GM12878 (cell line): Measurements from ENCODE around the gene S100A10. TPM values are rescaled to one million over a fixed set of nuclear protein-coding genes. Genes with fewer than 3 reads are reported as not detected.

ENCODE experiments used
- ATAC-seq: fragments of 200-7000 bp; cut with Tn5 transposase; 3 replicates; pipeline ENCODE4 v1.9.1; 2020; ENCODE audit warnings: mild to moderate bottlenecking, moderate library complexity
- BruUV-seq: library from RNA; stranded (reverse); fragments of 400-500 nt; replicated peaks from 2 replicates; lab custom pipeline; 2021; lab: Mats Ljungman, UMichigan
- CTCF ChIA-PET: fragments of 300-600 bp; sonication (Branson Sonifier 250); formaldehyde crosslinking; extraction: SDS; loops from one replicate; lab custom pipeline; 2021; ENCODE audit warnings: inconsistent platforms; lab: Yijun Ruan, JAX
- POLR2A ChIA-PET: fragments of 350-600 bp; formaldehyde crosslinking; extraction: SDS; loops from one replicate; lab custom pipeline; 2021; ENCODE audit warnings: inconsistent platforms; lab: Charles Lee
- RAD21 ChIA-PET: fragments of 300-600 bp; sonication (Branson Sonifier 250); formaldehyde crosslinking; loops from one replicate; lab custom pipeline; 2023; ENCODE audit warnings: antibody characterized with exemption; ENCODE audit not compliant: unreplicated experiment; lab: Charles Lee
- SMC1A ChIA-PET: fragments of 300-600 bp; sonication (Branson Sonifier 250); formaldehyde crosslinking; loops from one replicate; lab custom pipeline; 2023; ENCODE audit not compliant: unreplicated experiment, uncharacterized antibody; lab: Charles Lee
- DNase-seq: peaks from one replicate; pipeline ENCODE4 v3.0.0-alpha.2; 2011; ENCODE audit warnings: low read depth, low spot score
- FAIRE-seq: peaks from 3 replicates; lab custom pipeline; 2011; peaks lifted over from hg19 to GRCh38; lab: Jason Lieb, UNC
- H2AFZ ChIP-seq: 2 replicates; pipeline ENCODE4 v1.6.0; 2011; ENCODE audit warnings: low read depth, low read length, control low read depth; ENCODE audit not compliant: control insufficient read depth
- H3K27ac ChIP-seq: 2 replicates; pipeline ENCODE4 v1.5.1; 2011; ENCODE audit warnings: control low read depth; ENCODE audit not compliant: control insufficient read depth, insufficient read depth
- H3K27me3 ChIP-seq, 2 experiments: replicated peaks in 1 of 2; 2 replicates each; pipeline versions ENCODE4 v1.6.0 to v1.6.1; 2011; ENCODE audit warnings: low read length in 1 of 2; ENCODE audit not compliant: control insufficient read depth in 2 of 2, insufficient read depth in 2 of 2
- H3K36me3 ChIP-seq, 2 experiments: 2 replicates each; pipeline ENCODE4 v1.5.1; 2011; ENCODE audit warnings: low read length in 1 of 2; ENCODE audit not compliant: control insufficient read depth in 2 of 2, insufficient read depth in 2 of 2
- H3K4me1 ChIP-seq: 2 replicates; pipeline ENCODE4 v1.6.1; 2011; ENCODE audit warnings: mild to moderate bottlenecking, low read length, moderate library complexity, mixed read lengths; ENCODE audit not compliant: control insufficient read depth, insufficient read depth
- H3K4me2 ChIP-seq: 2 replicates; pipeline ENCODE4 v1.6.0; 2011; ENCODE audit warnings: control low read depth; ENCODE audit not compliant: control insufficient read depth, insufficient read depth
- H3K4me3 ChIP-seq: fragments of 200-600 bp; sonication (generic); 2 replicates; pipeline ENCODE4 v1.5.1; 2016
- H3K79me2 ChIP-seq: 2 replicates; pipeline ENCODE4 v1.6.0; 2011; ENCODE audit warnings: low read length; ENCODE audit not compliant: control insufficient read depth, insufficient read depth
- H3K9ac ChIP-seq: 2 replicates; pipeline ENCODE4 v1.8.0; 2011; ENCODE audit warnings: low read length, control low read depth, mixed read lengths; ENCODE audit not compliant: control insufficient read depth, insufficient read depth
- H3K9me3 ChIP-seq: replicated peaks from 3 replicates; pipeline ENCODE4 v1.5.1; 2011; ENCODE audit warnings: mild to moderate bottlenecking, low read length; ENCODE audit not compliant: control insufficient read depth, insufficient read depth
- H4K20me1 ChIP-seq: 2 replicates; pipeline ENCODE4 v1.6.0; 2011; ENCODE audit not compliant: control insufficient read depth, insufficient read depth
- ATF7 ChIP-seq: fragments of 450-650 bp; IDR thresholded peaks from 2 replicates; pipeline ENCODE4 v1.6.1; 2016; ENCODE audit warnings: low read depth, mild to moderate bottlenecking
- ESRRA ChIP-seq: IDR thresholded peaks from 2 replicates; pipeline ENCODE4 v1.6.1; 2012; ENCODE audit warnings: mild to moderate bottlenecking, low read length, improper control_type of control experiment
- ETV6 ChIP-seq, 2 experiments: fragments of 450-650 bp in 1 of 2; IDR thresholded peaks in 1 of 2; conservative IDR thresholded peaks in 1 of 2; 2 replicates each; pipeline ENCODE4 v1.6.1; 2014; ENCODE audit warnings: antibody characterized with exemption in 1 of 2, borderline replicate concordance in 1 of 2, low read depth in 1 of 2, mild to moderate bottlenecking in 1 of 2, moderate library complexity in 1 of 2
- HDAC6 ChIP-seq: fragments of 200-600 bp; sonication (generic); IDR thresholded peaks from one replicate; pipeline ENCODE4 v1.8.0; 2017; ENCODE audit warnings: antibody characterized with exemption; ENCODE audit not compliant: unreplicated experiment
- JUND ChIP-seq: IDR thresholded peaks from 2 replicates; pipeline ENCODE4 v1.6.1; 2012; ENCODE audit warnings: low read depth, mild to moderate bottlenecking, low read length, improper control_type of control experiment, moderate library complexity
- LARP7 ChIP-seq: fragments of 450-650 bp; IDR thresholded peaks from 2 replicates; pipeline ENCODE4 v1.6.1; 2017; ENCODE audit warnings: mild to moderate bottlenecking
- NFYA ChIP-seq: IDR thresholded peaks from 2 replicates; pipeline ENCODE4 v1.6.1; 2011; ENCODE audit warnings: low read depth, mild to moderate bottlenecking, low read length, improper control_type of control experiment, borderline replicate concordance
- NR2F1 ChIP-seq: fragments of 450-650 bp; conservative IDR thresholded peaks from 2 replicates; pipeline ENCODE4 v1.6.1; 2017; ENCODE audit warnings: mild to moderate bottlenecking
- NRF1 ChIP-seq: conservative IDR thresholded peaks from 2 replicates; pipeline ENCODE4 v1.6.1; 2011; ENCODE audit warnings: mild to moderate bottlenecking, low read depth, low read length, improper control_type of control experiment
- PAX8 ChIP-seq: fragments of 450-650 bp; IDR thresholded peaks from 2 replicates; pipeline ENCODE4 v1.6.1; 2017; ENCODE audit warnings: mild to moderate bottlenecking, moderate library complexity
- SMC3 ChIP-seq: IDR thresholded peaks from 2 replicates; pipeline ENCODE4 v1.6.1; 2011; ENCODE audit warnings: low read length, improper control_type of control experiment, borderline replicate concordance
- ZNF274 ChIP-seq: IDR thresholded peaks from one replicate; pipeline ENCODE4 v1.8.0; 2011; ENCODE audit not compliant: insufficient read length, insufficient read depth
- ZZZ3 ChIP-seq: IDR thresholded peaks from 2 replicates; pipeline ENCODE4 v1.6.1; 2011; ENCODE audit warnings: low read depth; ENCODE audit not compliant: control insufficient read depth, insufficient read length
- WGBS: methylation state at CpG from one replicate; pipeline ENCODE4 v1.1.6; 2016; ENCODE audit warnings: low lambda C conversion rate; ENCODE audit not compliant: insufficient replicate concordance, insufficient coverage; ENCODE audit errors: missing lambda C conversion rate; 5-methylcytosine and 5-hydroxymethylcytosine counted together
- in situ Hi-C: fragments of 300-500 bp; cut with MboI; formaldehyde crosslinking; loops from 9 replicates; pipeline ENCODE4 v1.14.3; 2018; ENCODE audit warnings: mixed read lengths
- intact Hi-C: fragments of 100-400 bp; cut with micrococcal nuclease; formaldehyde crosslinking; loops from one replicate; pipeline ENCODE4 v1.14.2; 2022; ENCODE audit not compliant: unreplicated experiment
- polyA plus RNA-seq, 11 experiments: library from polyadenylated mRNA; depleted of rRNA in 4 of 11; unstranded in 6 of 11; stranded (reverse) in 5 of 11; fragments of >200 nt; fragmentation: Nextera tagmentation in 4 of 11; fragmentation: Illumina TruSeq in 1 of 11; extraction: Ambion mirVana in 4 of 11; extraction: Trizol in 1 of 11; gene quantifications; 1 replicate in 1 of 11; 2 replicates in 10 of 11; pipeline versions ENCODE4 v1.2.1 to v1.2.3, GENCODE V29; 2011 to 2016; ENCODE audit warnings: inconsistent platforms in 2 of 11, missing spikeins in 2 of 11, low read depth in 1 of 11
- total RNA-seq, 4 experiments: library from RNA; depleted of rRNA in 3 of 4; stranded (reverse); fragments of >200 nt in 3 of 4; fragmentation: Illumina TruSeq in 1 of 4; extraction: Trizol in 1 of 4; gene quantifications; 2 replicates each; pipeline versions ENCODE4 v1.2.1 to v1.2.3, GENCODE V29; 2013 to 2021
- TF ChIP-seq, protein P1 (sequence below): IDR thresholded peaks from 2 replicates; pipeline ENCODE4 v1.6.1; 2012; ENCODE audit warnings: mild to moderate bottlenecking, low read depth, low read length
- TF ChIP-seq, protein P2 (sequence below), 3 experiments: IDR thresholded peaks in 2 of 3; conservative IDR thresholded peaks in 1 of 3; 2 replicates each; pipeline ENCODE4 v1.5.1; 2011; ENCODE audit warnings: low read depth in 3 of 3, low read length in 3 of 3, mild to moderate bottlenecking in 3 of 3, control low read depth in 2 of 3, moderate library complexity in 2 of 3, inconsistent platforms in 1 of 3, mixed read lengths in 1 of 3; ENCODE audit not compliant: control insufficient read depth in 2 of 3, insufficient read depth in 1 of 3; ENCODE audit errors: extremely low read depth in 1 of 3
- TF ChIP-seq, protein P3 (sequence below): fragments of 450-650 bp; IDR thresholded peaks from 2 replicates; pipeline ENCODE4 v1.6.1; 2017; ENCODE audit warnings: mild to moderate bottlenecking, moderate library complexity

The S100A10 gene
- total and polyA plus RNA-seq, 10 of the 15 experiments (the other 5 are each of a cell fraction or from before 2014, with no cell fraction given) = 0.18 to 2.8 (median 0.61) TPM; not detected in 2

DNA sequence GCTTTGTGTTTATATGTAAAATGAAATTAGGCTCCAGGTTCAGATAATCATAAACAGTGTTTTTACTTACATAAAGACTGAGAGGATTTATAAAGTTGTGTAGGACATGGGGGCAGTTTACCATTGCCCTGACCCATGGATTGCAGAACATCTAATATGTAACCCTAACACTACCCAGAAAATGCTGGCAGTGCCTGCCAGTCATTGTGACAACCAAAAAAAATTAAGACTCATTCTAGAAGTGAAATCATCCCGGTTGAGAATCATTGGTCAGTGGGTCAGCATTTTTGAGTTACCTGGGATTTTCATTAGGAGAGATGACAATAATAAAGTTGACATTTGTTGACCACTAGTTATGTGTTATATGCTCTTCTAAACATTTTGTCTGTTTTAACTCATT lies 53.1 kb downstream of the S100A10 start:
- Histone ChIP-seq H3K27ac (no peak overlapping the region), H2AFZ (no peak overlapping the region), H4K20me1 (no peaks in the 10 kb centered on the region), H3K27me3 (peaks cover 0 to 6% of the 10 kb centered on the region in 2 experiments; a peak in 2 of 4 replicates), H3K9ac (no peak overlapping the region), H3K79me2 (no peaks in the 10 kb centered on the region), H3K4me3 (no peak overlapping the region), H3K9me3 (no peaks in the 10 kb centered on the region), H3K4me1 (no peaks in the 10 kb centered on the region), H3K36me3 (no peaks in the 10 kb centered on the region), H3K4me2 (no peak overlapping the region)
- ATAC-seq = no peak
- in situ Hi-C loops = no loop called here
- ChIA-PET CTCF (interaction anchor here (1.4 to 1.7 kb wide), 2 partner anchors 32 to 59 kb away, joined by 3 to 5 read pairs; partner anchors contain the start of gene THEM4), POLR2A (no interaction called here), SMC1A (interaction anchor here (0.6 to 1.6 kb wide), 4 partner anchors 13 to 59 kb away, joined by 3 to 4 read pairs (median 4); no protein-coding TSS in a partner anchor), RAD21 (no interaction called here)
- no TSS peak for BruUV-seq
- FAIRE-seq = no peak
- intact Hi-C loops = no loop called here
- DNase-seq = no peak
- 0% methylated on average over 1 of the region's 1 CpG for WGBS
- TF ChIP-seq LARP7 = no peak
- no peak for TF ChIP-seq NR2F1
- no peak for TF ChIP-seq ATF7
- no peak for TF ChIP-seq ZNF274
- no peak for TF ChIP-seq NRF1
- TF ChIP-seq, protein P1, sequence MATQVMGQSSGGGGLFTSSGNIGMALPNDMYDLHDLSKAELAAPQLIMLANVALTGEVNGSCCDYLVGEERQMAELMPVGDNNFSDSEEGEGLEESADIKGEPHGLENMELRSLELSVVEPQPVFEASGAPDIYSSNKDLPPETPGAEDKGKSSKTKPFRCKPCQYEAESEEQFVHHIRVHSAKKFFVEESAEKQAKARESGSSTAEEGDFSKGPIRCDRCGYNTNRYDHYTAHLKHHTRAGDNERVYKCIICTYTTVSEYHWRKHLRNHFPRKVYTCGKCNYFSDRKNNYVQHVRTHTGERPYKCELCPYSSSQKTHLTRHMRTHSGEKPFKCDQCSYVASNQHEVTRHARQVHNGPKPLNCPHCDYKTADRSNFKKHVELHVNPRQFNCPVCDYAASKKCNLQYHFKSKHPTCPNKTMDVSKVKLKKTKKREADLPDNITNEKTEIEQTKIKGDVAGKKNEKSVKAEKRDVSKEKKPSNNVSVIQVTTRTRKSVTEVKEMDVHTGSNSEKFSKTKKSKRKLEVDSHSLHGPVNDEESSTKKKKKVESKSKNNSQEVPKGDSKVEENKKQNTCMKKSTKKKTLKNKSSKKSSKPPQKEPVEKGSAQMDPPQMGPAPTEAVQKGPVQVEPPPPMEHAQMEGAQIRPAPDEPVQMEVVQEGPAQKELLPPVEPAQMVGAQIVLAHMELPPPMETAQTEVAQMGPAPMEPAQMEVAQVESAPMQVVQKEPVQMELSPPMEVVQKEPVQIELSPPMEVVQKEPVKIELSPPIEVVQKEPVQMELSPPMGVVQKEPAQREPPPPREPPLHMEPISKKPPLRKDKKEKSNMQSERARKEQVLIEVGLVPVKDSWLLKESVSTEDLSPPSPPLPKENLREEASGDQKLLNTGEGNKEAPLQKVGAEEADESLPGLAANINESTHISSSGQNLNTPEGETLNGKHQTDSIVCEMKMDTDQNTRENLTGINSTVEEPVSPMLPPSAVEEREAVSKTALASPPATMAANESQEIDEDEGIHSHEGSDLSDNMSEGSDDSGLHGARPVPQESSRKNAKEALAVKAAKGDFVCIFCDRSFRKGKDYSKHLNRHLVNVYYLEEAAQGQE = no peak
- TF ChIP-seq JUND = no peak
- TF ChIP-seq PAX8 = no peak
- TF ChIP-seq ZZZ3 = no peak
- no peak for TF ChIP-seq NFYA
- no peak for TF ChIP-seq HDAC6
- TF ChIP-seq ETV6 (conservative IDR thresholded peaks at IDR 0.05 in 1 of 2, IDR thresholded peaks at IDR 0.05 in 1 of 2; ENCODE audit: borderline replicate concordance in 1 of 2, low read depth in 1 of 2) = no peak
- no peak for TF ChIP-seq ESRRA
- no peak for TF ChIP-seq SMC3
- TF ChIP-seq, protein P2, sequence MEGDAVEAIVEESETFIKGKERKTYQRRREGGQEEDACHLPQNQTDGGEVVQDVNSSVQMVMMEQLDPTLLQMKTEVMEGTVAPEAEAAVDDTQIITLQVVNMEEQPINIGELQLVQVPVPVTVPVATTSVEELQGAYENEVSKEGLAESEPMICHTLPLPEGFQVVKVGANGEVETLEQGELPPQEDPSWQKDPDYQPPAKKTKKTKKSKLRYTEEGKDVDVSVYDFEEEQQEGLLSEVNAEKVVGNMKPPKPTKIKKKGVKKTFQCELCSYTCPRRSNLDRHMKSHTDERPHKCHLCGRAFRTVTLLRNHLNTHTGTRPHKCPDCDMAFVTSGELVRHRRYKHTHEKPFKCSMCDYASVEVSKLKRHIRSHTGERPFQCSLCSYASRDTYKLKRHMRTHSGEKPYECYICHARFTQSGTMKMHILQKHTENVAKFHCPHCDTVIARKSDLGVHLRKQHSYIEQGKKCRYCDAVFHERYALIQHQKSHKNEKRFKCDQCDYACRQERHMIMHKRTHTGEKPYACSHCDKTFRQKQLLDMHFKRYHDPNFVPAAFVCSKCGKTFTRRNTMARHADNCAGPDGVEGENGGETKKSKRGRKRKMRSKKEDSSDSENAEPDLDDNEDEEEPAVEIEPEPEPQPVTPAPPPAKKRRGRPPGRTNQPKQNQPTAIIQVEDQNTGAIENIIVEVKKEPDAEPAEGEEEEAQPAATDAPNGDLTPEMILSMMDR (IDR thresholded peaks at IDR 0.05 in 2 of 3, conservative IDR thresholded peaks at IDR 0.05 in 1 of 3; ENCODE audit: control insufficient read depth in 2 of 3, extremely low read depth in 1 of 3, insufficient read depth in 1 of 3, low read depth in 3 of 3, low read length in 3 of 3) = no peak
- TF ChIP-seq, protein P3, sequence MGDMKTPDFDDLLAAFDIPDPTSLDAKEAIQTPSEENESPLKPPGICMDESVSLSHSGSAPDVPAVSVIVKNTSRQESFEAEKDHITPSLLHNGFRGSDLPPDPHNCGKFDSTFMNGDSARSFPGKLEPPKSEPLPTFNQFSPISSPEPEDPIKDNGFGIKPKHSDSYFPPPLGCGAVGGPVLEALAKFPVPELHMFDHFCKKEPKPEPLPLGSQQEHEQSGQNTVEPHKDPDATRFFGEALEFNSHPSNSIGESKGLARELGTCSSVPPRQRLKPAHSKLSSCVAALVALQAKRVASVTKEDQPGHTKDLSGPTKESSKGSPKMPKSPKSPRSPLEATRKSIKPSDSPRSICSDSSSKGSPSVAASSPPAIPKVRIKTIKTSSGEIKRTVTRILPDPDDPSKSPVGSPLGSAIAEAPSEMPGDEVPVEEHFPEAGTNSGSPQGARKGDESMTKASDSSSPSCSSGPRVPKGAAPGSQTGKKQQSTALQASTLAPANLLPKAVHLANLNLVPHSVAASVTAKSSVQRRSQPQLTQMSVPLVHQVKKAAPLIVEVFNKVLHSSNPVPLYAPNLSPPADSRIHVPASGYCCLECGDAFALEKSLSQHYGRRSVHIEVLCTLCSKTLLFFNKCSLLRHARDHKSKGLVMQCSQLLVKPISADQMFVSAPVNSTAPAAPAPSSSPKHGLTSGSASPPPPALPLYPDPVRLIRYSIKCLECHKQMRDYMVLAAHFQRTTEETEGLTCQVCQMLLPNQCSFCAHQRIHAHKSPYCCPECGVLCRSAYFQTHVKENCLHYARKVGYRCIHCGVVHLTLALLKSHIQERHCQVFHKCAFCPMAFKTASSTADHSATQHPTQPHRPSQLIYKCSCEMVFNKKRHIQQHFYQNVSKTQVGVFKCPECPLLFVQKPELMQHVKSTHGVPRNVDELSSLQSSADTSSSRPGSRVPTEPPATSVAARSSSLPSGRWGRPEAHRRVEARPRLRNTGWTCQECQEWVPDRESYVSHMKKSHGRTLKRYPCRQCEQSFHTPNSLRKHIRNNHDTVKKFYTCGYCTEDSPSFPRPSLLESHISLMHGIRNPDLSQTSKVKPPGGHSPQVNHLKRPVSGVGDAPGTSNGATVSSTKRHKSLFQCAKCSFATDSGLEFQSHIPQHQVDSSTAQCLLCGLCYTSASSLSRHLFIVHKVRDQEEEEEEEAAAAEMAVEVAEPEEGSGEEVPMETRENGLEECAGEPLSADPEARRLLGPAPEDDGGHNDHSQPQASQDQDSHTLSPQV = no peak
